Neuronal stem cell (in vitro differentiated cells): ENCODE measurements around the gene OR6S1. TPM values are rescaled to one million over a fixed set of nuclear protein-coding genes. Genes with fewer than 3 reads are reported as not detected.

Experiments used
- small RNA-seq: library from polyadenylated mRNA; stranded (forward); fragments of <200 nt; extraction: miRNeasy Mini kit (QIAGEN cat#:217004); gene quantifications from one replicate; pipeline ENCODE3, GENCODE V24; 2013; ENCODE audit not compliant: insufficient read depth

Gene OR6S1

Small RNA genes lying within 50 kb of the gene (small RNA-seq; reads per million reads assigned to genes)
- gene RF00019, result not detected
